Sigmoid colon (tissue), 7 donors: ENCODE measurements around the gene KLF7. TPM values are rescaled to one million over a fixed set of nuclear protein-coding genes. Genes with fewer than 3 reads are reported as not detected.

Experiments
- DNase-seq: peaks from one replicate; pipeline ENCODE4 v3.0.0-alpha.2; 2019
- H3K27ac ChIP-seq, 4 donors: fragments of 200-600 bp; sonication (generic); one replicate each; pipeline ENCODE4 v1.5.1; 2016 to 2019; ENCODE audit warnings: mild to moderate bottlenecking in 1 of 4
- H3K27me3 ChIP-seq, 3 donors: fragments of 200-600 bp; sonication (generic); one replicate each; pipeline ENCODE4 v1.5.1; 2019; ENCODE audit warnings: mild to moderate bottlenecking in 1 of 3
- H3K36me3 ChIP-seq, 4 donors: fragments of 200-600 bp; sonication (generic); one replicate each; pipeline ENCODE4 v1.5.1; 2016 to 2019
- H3K4me1 ChIP-seq, 4 donors: fragments of 200-600 bp; sonication (generic); one replicate each; pipeline ENCODE4 v1.5.1; 2017 to 2019
- H3K4me3 ChIP-seq, 4 donors: fragments of 200-600 bp; sonication (generic); one replicate each; pipeline ENCODE4 v1.5.1; 2017 to 2019; ENCODE audit warnings: mild to moderate bottlenecking in 2 of 4, moderate library complexity in 1 of 4
- H3K9me3 ChIP-seq, 4 donors: fragments of 200-600 bp in 3 of 4; sonication (generic) in 3 of 4; one replicate each; pipeline versions ENCODE4 v1.5.1 to v1.6.1; 2013 to 2019
- EP300 ChIP-seq, 4 donors: sonication (generic); formaldehyde crosslinking; IDR thresholded peaks; one replicate each; pipeline ENCODE4 v1.6.1; 2017; ENCODE audit warnings: antibody characterized with exemption in 4 of 4
- POLR2A ChIP-seq, 2 donors: fragments of 450-650 bp; IDR thresholded peaks; one replicate each; pipeline ENCODE4 v1.6.1; 2016; ENCODE audit warnings: antibody characterized with exemption in 2 of 2, mild to moderate bottlenecking in 2 of 2, moderate library complexity in 2 of 2
- POLR2AphosphoS5 ChIP-seq, 4 donors: sonication (generic); formaldehyde crosslinking; IDR thresholded peaks; one replicate each; pipeline ENCODE4 v1.6.1; 2017; ENCODE audit warnings: antibody characterized with exemption in 4 of 4
- WGBS, 2 donors: extraction: QIAGEN DNeasy Blood & Tissue Kit; methylation state at CpG; one replicate each; pipeline ENCODE4 v1.1.7; 2013; 5-methylcytosine and 5-hydroxymethylcytosine counted together
- intact Hi-C: fragments of 100-400 bp; cut with DNase I; formaldehyde crosslinking; loops from one replicate; pipeline ENCODE4 v1.15.1; 2023
- polyA plus RNA-seq, 3 donors: library from polyadenylated mRNA; stranded (reverse); fragments of 200-250 nt; gene quantifications; one replicate each; pipeline ENCODE4 v1.2.3, GENCODE V29; 2013
- total RNA-seq, 4 donors: library from RNA; depleted of rRNA; stranded (reverse); fragments of >200 nt; gene quantifications; one replicate each; pipeline ENCODE4 v1.1.0, GENCODE V29; 2016
- TF ChIP-seq, protein P1 (sequence below), 4 experiments: fragments of 450-650 bp in 3 of 4; fragments of 200-600 bp in 1 of 4; IDR thresholded peaks; one replicate each; pipeline ENCODE4 v1.5.1; 2016 to 2019; ENCODE audit warnings: antibody characterized with exemption in 4 of 4, mild to moderate bottlenecking in 3 of 4, moderate library complexity in 2 of 4
- donor health status: healthy with polysubstance abuse.
- donor health status: Bipolar disorder and iron deficiency.
- donor health status: healthy.

Gene KLF7
- total and polyA plus RNA-seq, 7 donors, result 0.60 to 52.1 (median 21.2) TPM

DNA sequence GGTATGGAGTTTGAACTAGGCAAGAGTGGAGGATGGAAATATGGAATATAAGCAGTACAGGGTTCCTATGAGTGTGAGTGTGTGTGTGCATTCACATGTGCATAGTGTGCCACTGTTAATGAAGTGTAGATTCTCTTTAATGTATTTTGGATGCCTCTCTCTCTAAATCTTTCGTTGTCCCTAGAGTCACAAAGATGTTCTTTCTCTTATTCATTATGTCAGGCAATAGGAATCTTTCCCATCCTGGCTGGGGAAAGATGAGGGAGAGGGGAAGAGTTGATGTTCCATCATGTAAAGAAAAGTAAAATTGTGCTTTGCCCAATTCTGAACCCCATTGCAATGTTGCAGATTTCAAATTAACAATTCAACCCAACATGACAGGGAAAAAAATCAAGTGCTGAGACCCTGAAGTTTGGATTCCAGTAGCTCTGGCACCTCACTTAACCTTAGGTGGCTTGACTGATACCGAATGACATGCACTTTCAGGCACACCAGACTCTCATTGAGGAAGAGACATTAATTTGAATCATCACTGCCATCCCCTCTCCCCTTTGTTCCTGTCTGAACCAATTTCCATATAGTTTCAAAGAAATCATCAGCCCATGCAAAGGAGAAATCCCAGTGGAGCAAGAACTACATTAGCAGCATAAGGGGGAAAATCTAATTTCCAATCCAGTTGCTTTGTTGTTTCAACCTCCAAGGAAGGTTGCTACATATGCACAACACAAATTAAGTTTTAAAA lies 28.0 kb downstream of the KLF7 start:
- intact Hi-C loops, result no loop called here
- Histone ChIP-seq H3K36me3 (no peaks in the 10 kb centered on the region), H3K9me3 (no peaks in the 10 kb centered on the region), H3K27ac (peak overlapping the region; percentile 55 to 78 (median 78)), H3K4me1 (peaks cover 0 to 100% (median 95%) of the 10 kb centered on the region in 4 donors), H3K27me3 (no peaks in the 10 kb centered on the region), H3K4me3 (no peak overlapping the region)
- TF ChIP-seq POLR2A (IDR thresholded peaks at IDR 0.05) (no peak), EP300 (IDR thresholded peaks at IDR 0.05) (no peak), POLR2AphosphoS5 (IDR thresholded peaks at IDR 0.05) (no peak)
- TF ChIP-seq, protein P1, sequence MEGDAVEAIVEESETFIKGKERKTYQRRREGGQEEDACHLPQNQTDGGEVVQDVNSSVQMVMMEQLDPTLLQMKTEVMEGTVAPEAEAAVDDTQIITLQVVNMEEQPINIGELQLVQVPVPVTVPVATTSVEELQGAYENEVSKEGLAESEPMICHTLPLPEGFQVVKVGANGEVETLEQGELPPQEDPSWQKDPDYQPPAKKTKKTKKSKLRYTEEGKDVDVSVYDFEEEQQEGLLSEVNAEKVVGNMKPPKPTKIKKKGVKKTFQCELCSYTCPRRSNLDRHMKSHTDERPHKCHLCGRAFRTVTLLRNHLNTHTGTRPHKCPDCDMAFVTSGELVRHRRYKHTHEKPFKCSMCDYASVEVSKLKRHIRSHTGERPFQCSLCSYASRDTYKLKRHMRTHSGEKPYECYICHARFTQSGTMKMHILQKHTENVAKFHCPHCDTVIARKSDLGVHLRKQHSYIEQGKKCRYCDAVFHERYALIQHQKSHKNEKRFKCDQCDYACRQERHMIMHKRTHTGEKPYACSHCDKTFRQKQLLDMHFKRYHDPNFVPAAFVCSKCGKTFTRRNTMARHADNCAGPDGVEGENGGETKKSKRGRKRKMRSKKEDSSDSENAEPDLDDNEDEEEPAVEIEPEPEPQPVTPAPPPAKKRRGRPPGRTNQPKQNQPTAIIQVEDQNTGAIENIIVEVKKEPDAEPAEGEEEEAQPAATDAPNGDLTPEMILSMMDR (IDR thresholded peaks at IDR 0.05), result no peak
- 83 to 89% methylated on average over 2 of the region's 2 CpGs for WGBS, 2 donors
- DNase-seq, result no peak

DNA sequence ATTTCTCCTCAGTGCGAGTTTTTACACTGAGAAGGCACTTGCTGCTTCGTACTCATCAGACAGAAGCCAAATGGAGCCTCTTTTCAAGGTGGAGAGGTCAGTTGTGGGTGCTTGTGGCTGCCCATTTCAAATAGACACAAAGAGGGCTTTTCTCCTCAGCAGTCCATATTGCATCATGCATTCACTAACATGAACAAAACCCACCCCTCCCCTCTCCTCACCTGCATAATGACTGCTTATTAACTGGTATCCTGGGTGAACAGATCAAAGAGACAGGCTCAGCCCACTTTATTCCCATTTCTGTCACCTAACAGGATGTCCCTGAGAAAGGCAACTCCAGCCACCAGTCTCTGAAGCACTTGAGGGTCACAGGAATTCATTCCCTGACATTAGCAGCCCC lies 28.9 kb downstream of the KLF7 start:
- H3K4me1 ChIP-seq, result peaks cover 0 to 100% (median 93%) of the 10 kb centered on the region in 4 donors
- no peak for TF ChIP-seq EP300 (IDR thresholded peaks at IDR 0.05)
- TF ChIP-seq POLR2A (IDR thresholded peaks at IDR 0.05), result no peak
- no peak for TF ChIP-seq POLR2AphosphoS5 (IDR thresholded peaks at IDR 0.05)
- TF ChIP-seq, protein P1 (IDR thresholded peaks at IDR 0.05), result no peak
- intact Hi-C loops, result no loop called here

DNA sequence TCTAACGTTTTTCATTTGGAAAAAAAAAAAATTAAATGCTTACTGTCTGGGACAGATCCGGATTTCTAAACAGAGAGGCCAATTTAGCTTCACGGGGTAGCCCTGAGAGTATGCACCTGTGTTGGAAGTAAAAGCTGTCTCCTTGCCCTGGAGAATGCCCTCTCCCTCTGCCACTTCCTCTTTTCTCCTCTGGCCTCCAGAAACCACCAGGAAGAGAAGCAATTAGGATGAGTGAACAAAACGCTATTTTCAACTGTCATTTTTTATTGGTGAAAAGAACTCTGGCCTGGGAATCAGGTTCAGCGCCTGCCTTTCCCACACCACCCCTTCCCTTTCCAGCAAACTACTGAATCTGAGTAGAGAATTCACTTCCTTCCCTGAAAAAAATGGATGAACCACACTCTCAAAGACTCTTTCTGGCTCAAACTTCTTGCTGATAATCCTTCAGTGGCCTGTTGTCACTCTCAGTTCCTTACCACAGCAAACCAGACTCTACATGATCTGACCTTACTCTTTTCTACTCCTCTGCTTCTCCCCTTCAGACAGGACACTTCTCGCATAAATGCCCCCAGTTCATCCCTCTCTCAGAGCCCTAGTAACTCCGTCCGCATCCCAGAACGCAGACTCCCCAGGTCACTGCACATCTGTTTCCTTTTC lies 29.8 kb downstream of the KLF7 start:
- intact Hi-C loops, result no loop called here
- TF ChIP-seq, protein P1 (IDR thresholded peaks at IDR 0.05), result no peak
- no peak for TF ChIP-seq EP300 (IDR thresholded peaks at IDR 0.05)
- no peak for TF ChIP-seq POLR2A (IDR thresholded peaks at IDR 0.05)
- no peak for TF ChIP-seq POLR2AphosphoS5 (IDR thresholded peaks at IDR 0.05)
- Histone ChIP-seq H3K4me1 (peaks cover 0 to 100% (median 88%) of the 10 kb centered on the region in 4 donors), H3K9me3 (no peaks in the 10 kb centered on the region), H3K27me3 (no peaks in the 10 kb centered on the region), H3K27ac (peak overlapping the region; percentile 55 to 78 (median 78)), H3K36me3 (no peaks in the 10 kb centered on the region), H3K4me3 (no peak overlapping the region)
- DNase-seq, result no peak
- 55 to 61% methylated on average over 9 of the region's 9 CpGs for WGBS, 2 donors

More for the DNA sequence above, 28.9 kb downstream of the KLF7 start:
- Histone ChIP-seq H3K27me3 (no peaks in the 10 kb centered on the region), H3K27ac (peak overlapping the region; percentile 55 to 78 (median 78)), H3K4me3 (no peak overlapping the region), H3K36me3 (no peaks in the 10 kb centered on the region), H3K9me3 (no peaks in the 10 kb centered on the region)
- no peak for DNase-seq
- 92 to 95% methylated on average over 2 of the region's 2 CpGs for WGBS, 2 donors

DNA sequence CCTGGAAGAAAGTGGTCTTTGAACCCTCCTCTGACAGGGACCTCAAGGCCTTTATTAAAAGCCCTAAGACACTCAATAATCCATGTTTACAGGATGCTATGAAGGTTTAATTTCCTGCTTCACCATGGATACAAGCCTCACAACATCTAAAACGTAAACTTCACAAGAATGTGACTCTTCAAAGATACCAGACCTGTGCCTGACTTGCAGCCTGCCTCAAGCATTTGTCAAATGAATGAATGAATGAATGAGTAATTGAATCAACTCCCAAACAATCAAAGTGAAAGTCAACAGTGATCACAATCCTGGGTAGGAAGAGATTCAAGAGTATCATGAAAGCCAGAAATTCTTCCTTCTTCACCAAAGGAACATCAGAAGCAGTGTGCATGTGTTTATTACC lies 30.4 kb downstream of the KLF7 start:
- Histone ChIP-seq H3K27me3 (no peaks in the 10 kb centered on the region), H3K4me3 (no peak overlapping the region), H3K9me3 (no peaks in the 10 kb centered on the region), H3K4me1 (peaks cover 0 to 97% (median 85%) of the 10 kb centered on the region in 4 donors), H3K36me3 (no peaks in the 10 kb centered on the region), H3K27ac (peak overlapping the region; percentile 55 to 78 (median 78))
- intact Hi-C loops, result no loop called here
- TF ChIP-seq POLR2AphosphoS5 (IDR thresholded peaks at IDR 0.05) (no peak), EP300 (IDR thresholded peaks at IDR 0.05) (no peak), POLR2A (IDR thresholded peaks at IDR 0.05) (no peak)
- TF ChIP-seq, protein P1 (IDR thresholded peaks at IDR 0.05), result no peak
- no peak for DNase-seq
- 29 to 64% methylated on average over 1 of the region's 1 CpG for WGBS, 2 donors
